Keratinocyte (primary cell): ENCODE data around the gene DGCR8. TPM values are rescaled to one million over a fixed set of nuclear protein-coding genes. Genes with fewer than 3 reads are reported as not detected.

Source experiments
- DNase-seq: peaks from one replicate; pipeline ENCODE4 v3.0.0-alpha.2; 2011; ENCODE audit warnings: low read depth, missing footprints, low spot score
- FAIRE-seq: peaks from 2 replicates; lab custom pipeline; 2011; peaks lifted over from hg19 to GRCh38; lab: Jason Lieb, UNC
- H2AFZ ChIP-seq: 2 replicates; pipeline ENCODE4 v1.6.0; 2012; ENCODE audit warnings: low read length, control low read depth, inconsistent platforms; ENCODE audit not compliant: control insufficient read depth
- H3K27ac ChIP-seq: 2 replicates; pipeline ENCODE4 v1.5.1; 2011; ENCODE audit warnings: low read length; ENCODE audit not compliant: control insufficient read depth, insufficient read depth
- H3K27me3 ChIP-seq: 3 replicates; pipeline ENCODE4 v1.6.0; 2011; ENCODE audit warnings: low read length; ENCODE audit not compliant: control insufficient read depth, insufficient read depth; ENCODE audit errors: extremely low read depth
- H3K36me3 ChIP-seq, 2 experiments: 2 replicates in 1 of 2; 3 replicates in 1 of 2; pipeline ENCODE4 v1.5.1; 2011; ENCODE audit warnings: low read length in 2 of 2, mild to moderate bottlenecking in 1 of 2; ENCODE audit not compliant: control insufficient read depth in 2 of 2, insufficient read depth in 2 of 2; ENCODE audit errors: extremely low read depth in 1 of 2
- H3K4me1 ChIP-seq: 3 replicates; pipeline ENCODE4 v1.5.1; 2011; ENCODE audit warnings: low read length; ENCODE audit not compliant: control insufficient read depth, insufficient read depth; ENCODE audit errors: extremely low read depth
- H3K4me2 ChIP-seq: 3 replicates; pipeline ENCODE4 v1.6.0; 2011; ENCODE audit warnings: low read depth, low read length; ENCODE audit not compliant: control insufficient read depth, insufficient read depth; ENCODE audit errors: extremely low read depth
- H3K4me3 ChIP-seq, 3 experiments: fragments of 200-600 bp in 1 of 3; sonication (generic) in 1 of 3; 2 replicates in 2 of 3; 3 replicates in 1 of 3; pipeline ENCODE4 v1.5.1; 2011 to 2016; ENCODE audit warnings: low read length in 3 of 3, mild to moderate bottlenecking in 3 of 3, control low read depth in 2 of 3, inconsistent platforms in 1 of 3, low read depth in 1 of 3, mixed read lengths in 1 of 3, mixed run types in 1 of 3, moderate library complexity in 1 of 3; ENCODE audit not compliant: control insufficient read depth in 2 of 3, insufficient read depth in 2 of 3; ENCODE audit errors: extremely low read depth in 1 of 3
- H3K79me2 ChIP-seq: 2 replicates; pipeline ENCODE4 v1.6.0; 2012; ENCODE audit warnings: low read length; ENCODE audit not compliant: control insufficient read depth, insufficient read depth
- H3K9ac ChIP-seq: 3 replicates; pipeline ENCODE4 v1.6.0; 2011; ENCODE audit warnings: low read length; ENCODE audit not compliant: control insufficient read depth, insufficient read depth; ENCODE audit errors: extremely low read depth
- H3K9me1 ChIP-seq: 3 replicates; pipeline ENCODE4 v1.6.0; 2011; ENCODE audit warnings: low read length; ENCODE audit not compliant: control insufficient read depth, insufficient read depth; ENCODE audit errors: extremely low read depth
- H3K9me3 ChIP-seq: 2 replicates; pipeline ENCODE4 v1.5.1; 2012; ENCODE audit warnings: low read depth, low read length; ENCODE audit not compliant: control insufficient read depth
- H4K20me1 ChIP-seq: 3 replicates; pipeline ENCODE4 v1.6.0; 2011; ENCODE audit warnings: low read length; ENCODE audit not compliant: control insufficient read depth, insufficient read depth; ENCODE audit errors: extremely low read depth
- EZH2 ChIP-seq: IDR thresholded peaks from one replicate; pipeline ENCODE4 v1.6.1; 2012; ENCODE audit warnings: inconsistent platforms, mild to moderate bottlenecking, low read length, moderate library complexity
- dilution Hi-C: fragments of 300-500 bp; cut with MboI; formaldehyde crosslinking; loops from one replicate; pipeline ENCODE4 v1.7.0; 2020; ENCODE audit warnings: low sequenced_read_pairs; ENCODE audit not compliant: extremely low pct_ligation_motif_present
- polyA plus RNA-seq, 5 experiments: library from polyadenylated mRNA; depleted of rRNA in 3 of 5; stranded (reverse) in 3 of 5; stranded (forward) in 1 of 5; unstranded in 1 of 5; fragments of >200 nt; gene quantifications; 1 replicate in 1 of 5; 2 replicates in 3 of 5; 3 replicates in 1 of 5; pipeline versions ENCODE4 v1.2.1 to v1.2.3, GENCODE V29; 2011 to 2012; ENCODE audit warnings: missing spikeins in 2 of 5, low read depth in 1 of 5, low replicate concordance in 1 of 5
- TF ChIP-seq, protein P1 (sequence below), 3 experiments: IDR thresholded peaks in 1 of 3; conservative IDR thresholded peaks in 1 of 3; optimal IDR thresholded peaks in 1 of 3; 2 replicates in 2 of 3; 3 replicates in 1 of 3; pipeline versions ENCODE3 to v1.5.1; 2011; ENCODE audit warnings: low read length in 3 of 3, mild to moderate bottlenecking in 3 of 3, moderate library complexity in 2 of 3, control low read depth in 1 of 3, inconsistent platforms in 1 of 3; ENCODE audit not compliant: insufficient read depth in 2 of 3; ENCODE audit errors: extremely low read depth in 1 of 3

DGCR8 gene
- polyA plus RNA-seq, 1 donor (not counting 4 experiments of a cell fraction or from before 2014, with no cell fraction given) = 17.2 TPM

DNA sequence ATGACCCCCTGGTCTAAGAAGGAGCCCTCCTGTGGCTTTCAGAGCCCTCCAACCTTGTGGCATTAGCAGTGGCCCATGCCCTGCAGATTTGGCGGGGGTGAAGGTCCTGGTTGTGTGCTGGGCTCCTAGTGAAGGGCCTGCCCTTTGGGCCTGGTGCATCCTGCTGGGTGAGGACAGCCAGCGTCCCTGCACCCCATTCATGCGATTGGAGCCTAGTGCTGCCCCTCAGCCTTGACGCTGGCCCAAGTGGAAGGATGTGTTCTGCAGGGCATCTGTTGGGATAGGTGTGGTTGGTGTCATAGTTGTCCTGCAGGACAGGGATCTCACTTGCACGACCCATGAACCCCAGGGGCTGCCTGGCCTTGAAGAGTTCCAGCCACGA, 28.1 kb upstream of the DGCR8 start:
- Histone ChIP-seq H3K27me3 (no peaks in the 10 kb centered on the region), H3K4me3 (no peak overlapping the region), H4K20me1 (no peaks in the 10 kb centered on the region), H3K79me2 (no peaks in the 10 kb centered on the region), H2AFZ (no peak overlapping the region), H3K9me1 (no peaks in the 10 kb centered on the region), H3K4me1 (no peaks in the 10 kb centered on the region), H3K9me3 (no peaks in the 10 kb centered on the region), H3K36me3 (peaks cover 10 to 21% of the 10 kb centered on the region in 2 experiments), H3K27ac (no peak overlapping the region), H3K4me2 (no peak overlapping the region), H3K9ac (no peak overlapping the region)
- DNase-seq (no peak), FAIRE-seq (no peak)
- dilution Hi-C loops = no loop called here
- no peak for TF ChIP-seq EZH2
- TF ChIP-seq, protein P1, sequence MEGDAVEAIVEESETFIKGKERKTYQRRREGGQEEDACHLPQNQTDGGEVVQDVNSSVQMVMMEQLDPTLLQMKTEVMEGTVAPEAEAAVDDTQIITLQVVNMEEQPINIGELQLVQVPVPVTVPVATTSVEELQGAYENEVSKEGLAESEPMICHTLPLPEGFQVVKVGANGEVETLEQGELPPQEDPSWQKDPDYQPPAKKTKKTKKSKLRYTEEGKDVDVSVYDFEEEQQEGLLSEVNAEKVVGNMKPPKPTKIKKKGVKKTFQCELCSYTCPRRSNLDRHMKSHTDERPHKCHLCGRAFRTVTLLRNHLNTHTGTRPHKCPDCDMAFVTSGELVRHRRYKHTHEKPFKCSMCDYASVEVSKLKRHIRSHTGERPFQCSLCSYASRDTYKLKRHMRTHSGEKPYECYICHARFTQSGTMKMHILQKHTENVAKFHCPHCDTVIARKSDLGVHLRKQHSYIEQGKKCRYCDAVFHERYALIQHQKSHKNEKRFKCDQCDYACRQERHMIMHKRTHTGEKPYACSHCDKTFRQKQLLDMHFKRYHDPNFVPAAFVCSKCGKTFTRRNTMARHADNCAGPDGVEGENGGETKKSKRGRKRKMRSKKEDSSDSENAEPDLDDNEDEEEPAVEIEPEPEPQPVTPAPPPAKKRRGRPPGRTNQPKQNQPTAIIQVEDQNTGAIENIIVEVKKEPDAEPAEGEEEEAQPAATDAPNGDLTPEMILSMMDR (optimal IDR thresholded peaks at IDR 0.05 in 1 of 3, IDR thresholded peaks at IDR 0.05 in 1 of 3, conservative IDR thresholded peaks at IDR 0.05 in 1 of 3; ENCODE audit: extremely low read depth in 1 of 3, insufficient read depth in 2 of 3, low read length in 3 of 3) = no peak

- H2AFZ ChIP-seq = no peak overlapping the region
- FAIRE-seq (no peak), DNase-seq (no peak)
- H3K9me3 ChIP-seq = no peaks in the 10 kb centered on the region
- dilution Hi-C loops = no loop called here
- no peaks in the 10 kb centered on the region for H3K27me3 ChIP-seq
- no peaks in the 10 kb centered on the region for H4K20me1 ChIP-seq
- H3K27ac ChIP-seq = no peak overlapping the region
- no peaks in the 10 kb centered on the region for H3K4me1 ChIP-seq
- no peak overlapping the region for H3K9ac ChIP-seq
- no peaks in the 10 kb centered on the region for H3K79me2 ChIP-seq
- TF ChIP-seq, protein P1 (optimal IDR thresholded peaks at IDR 0.05 in 1 of 3, IDR thresholded peaks at IDR 0.05 in 1 of 3, conservative IDR thresholded peaks at IDR 0.05 in 1 of 3; ENCODE audit: extremely low read depth in 1 of 3, insufficient read depth in 2 of 3, low read length in 3 of 3) = no peak
- no peak for TF ChIP-seq EZH2
- H3K36me3 ChIP-seq = peaks cover 10 to 23% of the 10 kb centered on the region in 2 experiments
- H3K4me3 ChIP-seq = no peak overlapping the region
- no peak overlapping the region for H3K4me2 ChIP-seq
- no peaks in the 10 kb centered on the region for H3K9me1 ChIP-seq
Observed at GRCh38 chr22:20052309-20053259, 27.5 kb upstream of the DGCR8 start.
